ENCODE data around the gene RALBP1. TPM values are rescaled to one million over a fixed set of nuclear protein-coding genes. Genes with fewer than 3 reads are reported as not detected.

Gene RALBP1
- total RNA-seq, 3 donors from 2014 or later = 51.1 to 80.3 (median 51.1) TPM

GRCh38 chr18:9437021-9437437, 38.3 kb upstream of the RALBP1 start:
- no peak for DNase-seq

GRCh38 chr18:9437672-9438071, 37.6 kb upstream of the RALBP1 start:
- no peak for ATAC-seq
- DNase-seq = no peak
- H3K4me1 ChIP-seq (ENCODE audit: low read depth) = no peaks in the 10 kb centered on the region
- no peak overlapping the region for H3K4me3 ChIP-seq
- H3K36me3 ChIP-seq (ENCODE audit: low read depth) = no peaks in the 10 kb centered on the region
- intact Hi-C loops (cut with DNase I, micrococcal nuclease) = no loop called here
- no peaks in the 10 kb centered on the region for H3K9me3 ChIP-seq
- TF ChIP-seq CTCF (IDR thresholded peaks at IDR 0.05) = no peak

More at GRCh38 chr18:9437021-9437437, 38.3 kb upstream of the RALBP1 start:
- H3K4me1 ChIP-seq (ENCODE audit: low read depth) = no peaks in the 10 kb centered on the region
- ATAC-seq = no peak
- TF ChIP-seq CTCF (IDR thresholded peaks at IDR 0.05) = no peak
- intact Hi-C loops (cut with DNase I, micrococcal nuclease) = no loop called here
- H3K9me3 ChIP-seq = no peaks in the 10 kb centered on the region
- H3K4me3 ChIP-seq = no peak overlapping the region
- H3K36me3 ChIP-seq (ENCODE audit: low read depth) = no peaks in the 10 kb centered on the region

GRCh38 chr18:9441061-9441460, 34.3 kb upstream of the RALBP1 start:
- DNase-seq (no peak), ATAC-seq (no peak)
- Histone ChIP-seq H3K4me1 (ENCODE audit: low read depth) (no peaks in the 10 kb centered on the region), H3K9me3 (no peaks in the 10 kb centered on the region), H3K4me3 (no peak overlapping the region), H3K36me3 (ENCODE audit: low read depth) (no peaks in the 10 kb centered on the region)
- intact Hi-C loops (cut with DNase I, micrococcal nuclease) = no loop called here
- TF ChIP-seq CTCF (IDR thresholded peaks at IDR 0.05) = no peak

- intact Hi-C loops (cut with DNase I, micrococcal nuclease) = no loop called here
- no peak for TF ChIP-seq CTCF (IDR thresholded peaks at IDR 0.05)
- no peak overlapping the region for H3K4me3 ChIP-seq
These were observed 30.8 kb upstream of the RALBP1 start for GRCh38 chr18:9444549-9444948.

GRCh38 chr18:9446839-9447238, 28.5 kb upstream of the RALBP1 start:
- no peak for TF ChIP-seq CTCF (IDR thresholded peaks at IDR 0.05)
- ATAC-seq = no peak
- H3K9me3 ChIP-seq = peaks cover 5% of the 10 kb centered on the region
- no peak for DNase-seq
- intact Hi-C loops (cut with DNase I, micrococcal nuclease) = no loop called here
- H3K4me1 ChIP-seq (ENCODE audit: low read depth) = no peaks in the 10 kb centered on the region
- no peak overlapping the region for H3K4me3 ChIP-seq
- H3K36me3 ChIP-seq (ENCODE audit: low read depth) = no peaks in the 10 kb centered on the region

More at GRCh38 chr18:9444549-9444948, 30.8 kb upstream of the RALBP1 start:
- DNase-seq (no peak), ATAC-seq (no peak)
- Histone ChIP-seq H3K4me1 (ENCODE audit: low read depth) (no peaks in the 10 kb centered on the region), H3K9me3 (peaks cover 5% of the 10 kb centered on the region), H3K36me3 (ENCODE audit: low read depth) (no peaks in the 10 kb centered on the region)

- no peak for DNase-seq
- no peak overlapping the region for H3K4me3 ChIP-seq
- no peaks in the 10 kb centered on the region for H3K4me1 ChIP-seq (ENCODE audit: low read depth)
- no peaks in the 10 kb centered on the region for H3K36me3 ChIP-seq (ENCODE audit: low read depth)
- ATAC-seq = no peak
- no peak for TF ChIP-seq CTCF (IDR thresholded peaks at IDR 0.05)
- intact Hi-C loops (cut with DNase I, micrococcal nuclease) = no loop called here
- peaks cover 5% of the 10 kb centered on the region for H3K9me3 ChIP-seq
These were observed 28.0 kb upstream of the RALBP1 start for GRCh38 chr18:9447334-9447733.

Data from mucosa of descending colon (tissue), 3 donors.